Hepatocyte (in vitro differentiated cells): ENCODE data around the gene SLC2A11. TPM values are rescaled to one million over a fixed set of nuclear protein-coding genes. Genes with fewer than 3 reads are reported as not detected.

Experiments
- DNase-seq: peaks from one replicate; pipeline ENCODE4 v3.0.0-alpha.2; 2016; ENCODE audit warnings: low spot score
- H2AFZ ChIP-seq: fragments of 200-600 bp; sonication (generic); 2 replicates; pipeline ENCODE4 v1.6.0; 2016; ENCODE audit warnings: antibody characterized with exemption, mild to moderate bottlenecking
- H3K27ac ChIP-seq: fragments of 200-600 bp; sonication (generic); 2 replicates; pipeline ENCODE4 v1.5.1; 2016; ENCODE audit warnings: mild to moderate bottlenecking
- H3K27me3 ChIP-seq: fragments of 200-600 bp; sonication (generic); 2 replicates; pipeline ENCODE4 v1.6.1; 2016
- H3K36me3 ChIP-seq: fragments of 200-600 bp; sonication (generic); replicated peaks from 2 replicates; pipeline ENCODE4 v1.5.1; 2016; ENCODE audit warnings: low read depth; ENCODE audit not compliant: insufficient read depth
- H3K4me1 ChIP-seq: fragments of 200-600 bp; sonication (generic); 2 replicates; pipeline ENCODE4 v1.5.1; 2016; ENCODE audit warnings: mild to moderate bottlenecking, moderate library complexity; ENCODE audit not compliant: insufficient read depth
- H3K4me2 ChIP-seq: fragments of 200-600 bp; sonication (generic); 2 replicates; pipeline ENCODE4 v1.6.0; 2016
- H3K4me3 ChIP-seq: fragments of 200-600 bp; sonication (generic); 2 replicates; pipeline ENCODE4 v1.5.1; 2016; ENCODE audit warnings: mild to moderate bottlenecking
- H3K79me2 ChIP-seq: fragments of 200-600 bp; sonication (generic); 2 replicates; pipeline ENCODE4 v1.6.0; 2017; ENCODE audit warnings: mild to moderate bottlenecking
- H3K9me2 ChIP-seq: fragments of 200-600 bp; sonication (generic); replicated peaks from 2 replicates; pipeline ENCODE4 v1.6.0; 2017; ENCODE audit warnings: mild to moderate bottlenecking; ENCODE audit not compliant: insufficient read depth
- H3K9me3 ChIP-seq: fragments of 200-600 bp; sonication (generic); 2 replicates; pipeline ENCODE4 v1.5.1; 2016; ENCODE audit warnings: low read depth, mild to moderate bottlenecking
- H4K20me1 ChIP-seq: fragments of 200-600 bp; sonication (generic); 2 replicates; pipeline ENCODE4 v1.6.0; 2016; ENCODE audit warnings: mild to moderate bottlenecking; ENCODE audit not compliant: insufficient read depth, poor library complexity, severe bottlenecking
- EZH2 ChIP-seq: fragments of 200-600 bp; sonication (generic); IDR thresholded peaks from 2 replicates; pipeline ENCODE4 v1.6.1; 2016; ENCODE audit warnings: antibody characterized with exemption, mild to moderate bottlenecking, borderline replicate concordance
- EZH2phosphoT487 ChIP-seq: fragments of 200-600 bp; sonication (generic); IDR thresholded peaks from one replicate; pipeline ENCODE4 v1.6.1; 2018; ENCODE audit warnings: antibody characterized with exemption, mild to moderate bottlenecking, low read depth, moderate library complexity; ENCODE audit not compliant: unreplicated experiment, severe bottlenecking
- WGBS: methylation state at CpG from one replicate; pipeline ENCODE4 v1.1.6; 2016; ENCODE audit warnings: low lambda C conversion rate; ENCODE audit errors: missing lambda C conversion rate; 5-methylcytosine and 5-hydroxymethylcytosine counted together
- polyA plus RNA-seq: library from polyadenylated mRNA; unstranded; fragments of >200 nt; fragmentation: Nextera tagmentation; extraction: Ambion mirVana; gene quantifications from 2 replicates; pipeline ENCODE4 v1.2.1, GENCODE V29; 2016
- total RNA-seq: library from RNA; depleted of rRNA; stranded (reverse); fragments of >200 nt; gene quantifications from 2 replicates; pipeline ENCODE4 v1.2.3, GENCODE V29; 2014
- TF ChIP-seq, protein P1 (sequence below): fragments of 200-600 bp; sonication (generic); IDR thresholded peaks from 2 replicates; pipeline ENCODE4 v1.5.1; 2016; ENCODE audit warnings: antibody characterized with exemption, mild to moderate bottlenecking; ENCODE audit not compliant: poor library complexity

Gene SLC2A11
- total and polyA plus RNA-seq, 2 experiments from 2014 or later: 15.0 TPM

GRCh38 chr22:23834406-23834792 lies 23.3 kb upstream of the SLC2A11 start:
- Histone ChIP-seq H3K36me3 (no peaks in the 10 kb centered on the region), H3K9me2 (no peaks in the 10 kb centered on the region), H4K20me1 (peaks cover 3% of the 10 kb centered on the region), H3K27ac (no peak overlapping the region), H3K4me3 (no peak overlapping the region), H2AFZ (no peak overlapping the region), H3K4me2 (no peak overlapping the region), H3K9me3 (no peaks in the 10 kb centered on the region), H3K4me1 (peaks cover 8% of the 10 kb centered on the region), H3K79me2 (peaks cover 14% of the 10 kb centered on the region), H3K27me3 (no peaks in the 10 kb centered on the region)
- WGBS: 100% methylated on average over 3 of the region's 3 CpGs
- no peak for DNase-seq
- TF ChIP-seq EZH2phosphoT487 (no peak), EZH2 (no peak)
- TF ChIP-seq, protein P1, sequence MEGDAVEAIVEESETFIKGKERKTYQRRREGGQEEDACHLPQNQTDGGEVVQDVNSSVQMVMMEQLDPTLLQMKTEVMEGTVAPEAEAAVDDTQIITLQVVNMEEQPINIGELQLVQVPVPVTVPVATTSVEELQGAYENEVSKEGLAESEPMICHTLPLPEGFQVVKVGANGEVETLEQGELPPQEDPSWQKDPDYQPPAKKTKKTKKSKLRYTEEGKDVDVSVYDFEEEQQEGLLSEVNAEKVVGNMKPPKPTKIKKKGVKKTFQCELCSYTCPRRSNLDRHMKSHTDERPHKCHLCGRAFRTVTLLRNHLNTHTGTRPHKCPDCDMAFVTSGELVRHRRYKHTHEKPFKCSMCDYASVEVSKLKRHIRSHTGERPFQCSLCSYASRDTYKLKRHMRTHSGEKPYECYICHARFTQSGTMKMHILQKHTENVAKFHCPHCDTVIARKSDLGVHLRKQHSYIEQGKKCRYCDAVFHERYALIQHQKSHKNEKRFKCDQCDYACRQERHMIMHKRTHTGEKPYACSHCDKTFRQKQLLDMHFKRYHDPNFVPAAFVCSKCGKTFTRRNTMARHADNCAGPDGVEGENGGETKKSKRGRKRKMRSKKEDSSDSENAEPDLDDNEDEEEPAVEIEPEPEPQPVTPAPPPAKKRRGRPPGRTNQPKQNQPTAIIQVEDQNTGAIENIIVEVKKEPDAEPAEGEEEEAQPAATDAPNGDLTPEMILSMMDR: no peak

DNA sequence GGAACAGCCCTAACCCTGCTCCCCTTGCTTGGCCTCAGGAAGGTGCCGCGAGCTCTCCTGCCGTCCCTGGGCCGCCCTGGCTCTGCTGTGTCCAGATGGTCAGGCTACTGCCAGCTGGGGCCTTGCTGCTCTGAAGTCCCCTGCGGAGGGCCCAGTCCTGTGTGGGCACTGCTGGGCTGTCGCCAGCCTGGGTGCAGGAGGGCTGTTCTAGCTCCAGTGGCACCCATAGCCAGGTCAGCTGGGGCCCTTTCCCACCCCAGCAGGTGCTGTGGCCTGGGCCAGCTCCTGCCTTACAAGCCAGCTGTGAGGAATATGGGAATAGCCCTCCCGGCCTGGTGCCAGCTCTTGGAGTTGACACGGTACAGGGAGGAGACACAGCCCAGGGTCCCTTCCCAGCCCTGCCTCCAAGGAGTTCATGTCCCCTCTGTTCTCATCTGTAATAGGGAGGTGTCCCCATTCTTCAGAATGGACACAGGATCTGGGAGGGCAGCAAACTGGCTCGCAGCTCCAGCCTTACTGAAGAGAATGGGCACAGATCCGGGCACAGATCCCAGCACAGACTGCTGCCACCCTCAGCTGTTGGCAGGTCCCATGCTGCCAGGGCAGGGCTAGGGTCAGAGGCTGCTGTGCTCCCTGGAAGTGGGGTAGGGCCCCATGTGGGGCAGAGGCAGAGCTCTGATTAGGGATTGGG lies 22.7 kb upstream of the SLC2A11 start:
- TF ChIP-seq, protein P1: no peak
- TF ChIP-seq EZH2 (no peak), EZH2phosphoT487 (no peak)
- peaks cover 10% of the 10 kb centered on the region for H3K4me1 ChIP-seq
- no peak overlapping the region for H3K27ac ChIP-seq
- H3K79me2 ChIP-seq: peaks cover 14% of the 10 kb centered on the region
- no peak for DNase-seq
- no peaks in the 10 kb centered on the region for H3K9me3 ChIP-seq
- no peaks in the 10 kb centered on the region for H3K27me3 ChIP-seq
- no peak overlapping the region for H2AFZ ChIP-seq
- H3K4me3 ChIP-seq: no peak overlapping the region
- no peaks in the 10 kb centered on the region for H3K9me2 ChIP-seq
- peaks cover 3% of the 10 kb centered on the region for H4K20me1 ChIP-seq
- H3K4me2 ChIP-seq: no peak overlapping the region
- no peaks in the 10 kb centered on the region for H3K36me3 ChIP-seq
- 94% methylated on average over 10 of the region's 10 CpGs for WGBS

DNA sequence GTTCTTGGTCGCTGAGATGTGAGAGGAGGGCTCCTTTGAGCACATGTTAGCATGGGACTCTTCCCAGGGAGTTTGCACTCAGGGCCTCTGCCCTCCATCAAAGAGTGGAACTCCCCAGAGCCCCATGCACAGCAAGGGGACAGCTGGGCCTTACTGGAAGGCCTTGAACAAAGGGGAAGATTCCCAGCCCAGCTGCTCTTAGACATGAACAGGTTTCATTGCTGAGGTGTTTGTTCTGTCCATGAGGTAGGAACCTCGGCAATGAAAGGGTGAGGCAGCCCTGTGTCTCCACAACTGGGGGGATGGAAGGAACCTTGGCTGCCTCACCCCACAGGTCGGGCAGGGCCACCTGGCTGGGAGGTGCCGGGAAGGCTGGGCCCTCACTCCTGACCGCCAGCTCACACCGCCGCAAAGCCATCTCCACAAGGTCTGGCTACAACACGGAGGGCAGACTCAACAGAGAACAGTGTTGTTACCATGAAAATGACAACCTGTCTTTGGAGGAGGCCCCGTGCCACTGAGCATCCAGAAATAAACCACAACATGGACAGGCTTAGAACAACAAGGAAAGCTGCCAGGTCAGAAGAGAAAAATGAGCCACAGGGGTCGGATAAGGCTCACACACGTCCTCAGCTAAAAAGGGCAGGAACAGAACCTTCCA lies 22.1 kb upstream of the SLC2A11 start:
- no peak overlapping the region for H3K4me3 ChIP-seq
- TF ChIP-seq, protein P1: no peak
- TF ChIP-seq EZH2 (no peak), EZH2phosphoT487 (no peak)
- peaks cover 3% of the 10 kb centered on the region for H4K20me1 ChIP-seq
- no peak overlapping the region for H3K4me2 ChIP-seq
- no peak overlapping the region for H3K27ac ChIP-seq
- no peak for DNase-seq
- H3K9me3 ChIP-seq: no peaks in the 10 kb centered on the region
- H3K27me3 ChIP-seq: no peaks in the 10 kb centered on the region
- H3K9me2 ChIP-seq: no peaks in the 10 kb centered on the region
- 79% methylated on average over 11 of the region's 11 CpGs for WGBS
- no peaks in the 10 kb centered on the region for H3K36me3 ChIP-seq
- peaks cover 11% of the 10 kb centered on the region for H3K79me2 ChIP-seq
- peaks cover 10% of the 10 kb centered on the region for H3K4me1 ChIP-seq
- no peak overlapping the region for H2AFZ ChIP-seq
